GM23338 (cell line): ENCODE data around the gene KRTAP4-3. TPM values are rescaled to one million over a fixed set of nuclear protein-coding genes. Genes with fewer than 3 reads are reported as not detected.
"Not testable (repeated sequence)": the region's sequence is repeated elsewhere in the genome, so short reads cannot be mapped to it uniquely, and the experiment has no call there.

Experiments
- ATAC-seq: fragments of 200-7000 bp; cut with Tn5 transposase; 3 replicates; pipeline ENCODE4 v1.9.1; 2020
- DNase-seq: peaks from one replicate; pipeline ENCODE4 v3.0.0-alpha.2; 2015; ENCODE audit warnings: low spot score
- H2AFZ ChIP-seq: fragments of 200-600 bp; sonication (generic); 2 replicates; pipeline ENCODE4 v1.8.0; 2016; ENCODE audit warnings: antibody characterized with exemption, mild to moderate bottlenecking, moderate library complexity
- H3F3A ChIP-seq: fragments of 200-600 bp; sonication (generic); replicated peaks from 2 replicates; pipeline ENCODE4 v1.8.0; 2017; ENCODE audit warnings: antibody characterized with exemption, mixed run types, low read depth
- H3K27ac ChIP-seq: fragments of 200-600 bp; sonication (generic); 2 replicates; pipeline ENCODE4 v1.6.1; 2016; ENCODE audit warnings: low read depth
- H3K27me3 ChIP-seq: fragments of 200-600 bp; sonication (generic); 2 replicates; pipeline ENCODE4 v1.8.0; 2016; ENCODE audit warnings: mild to moderate bottlenecking, mixed run types, moderate library complexity; ENCODE audit not compliant: insufficient read depth
- H3K36me3 ChIP-seq: fragments of 200-600 bp; sonication (generic); 2 replicates; pipeline ENCODE4 v1.8.0; 2016; ENCODE audit warnings: mild to moderate bottlenecking; ENCODE audit not compliant: insufficient read depth
- H3K4me1 ChIP-seq: fragments of 200-600 bp; sonication (generic); 2 replicates; pipeline ENCODE4 v1.8.0; 2016; ENCODE audit warnings: mild to moderate bottlenecking, moderate library complexity; ENCODE audit not compliant: insufficient read depth
- H3K4me2 ChIP-seq: fragments of 200-600 bp; sonication (generic); 2 replicates; pipeline ENCODE4 v1.7.1; 2017; ENCODE audit warnings: mixed run types
- H3K4me3 ChIP-seq: fragments of 200-600 bp; sonication (generic); 2 replicates; pipeline ENCODE4 v1.6.1; 2016; ENCODE audit warnings: mixed run types
- H3K79me2 ChIP-seq: fragments of 200-600 bp; sonication (generic); replicated peaks from 2 replicates; pipeline ENCODE4 v1.8.0; 2017; ENCODE audit warnings: mild to moderate bottlenecking; ENCODE audit not compliant: insufficient read depth
- H3K9me2 ChIP-seq: fragments of 200-600 bp; sonication (generic); 2 replicates; pipeline ENCODE4 v1.8.0; 2017; ENCODE audit not compliant: insufficient read depth
- H4K20me1 ChIP-seq: fragments of 200-600 bp; sonication (generic); replicated peaks from 2 replicates; pipeline ENCODE4 v1.8.0; 2017; ENCODE audit warnings: mild to moderate bottlenecking; ENCODE audit not compliant: insufficient read depth
- H3K27ac Mint-ChIP-seq: 2 replicates; pipeline ENCODE4 v1.8.0; 2020; ENCODE audit warnings: inconsistent platforms, mild to moderate bottlenecking, moderate library complexity, mixed read lengths
- H3K27me3 Mint-ChIP-seq: 3 replicates; pipeline ENCODE4 v1.8.0; 2022; ENCODE audit warnings: low read depth, mild to moderate bottlenecking, moderate library complexity, mixed read lengths, inconsistent platforms; ENCODE audit not compliant: insufficient read depth, poor library complexity
- H3K36me3 Mint-ChIP-seq: 3 replicates; pipeline ENCODE4 v1.8.0; 2021; ENCODE audit warnings: low read depth, mild to moderate bottlenecking, inconsistent platforms, moderate library complexity, mixed read lengths
- H3K4me1 Mint-ChIP-seq: 3 replicates; pipeline ENCODE4 v1.8.0; 2020; ENCODE audit warnings: mild to moderate bottlenecking, inconsistent platforms, mixed read lengths
- H3K4me3 Mint-ChIP-seq: 3 replicates; pipeline ENCODE4 v1.8.0; 2021; ENCODE audit warnings: moderate library complexity, mild to moderate bottlenecking, inconsistent platforms, mixed read lengths
- H3K9me3 Mint-ChIP-seq: 3 replicates; pipeline ENCODE4 v1.8.0; 2020; ENCODE audit warnings: moderate library complexity, mild to moderate bottlenecking, inconsistent platforms, mixed read lengths
- CREB1 ChIP-seq: fragments of 250-450 bp; sonication (Bioruptor Pico); IDR thresholded peaks from 2 replicates; pipeline ENCODE4 v1.5.0; 2020; ENCODE audit warnings: low read depth, mild to moderate bottlenecking, moderate library complexity
- EZH2phosphoT487 ChIP-seq: fragments of 200-600 bp; sonication (generic); IDR thresholded peaks from one replicate; pipeline ENCODE4 v1.8.1; 2018; ENCODE audit warnings: antibody characterized with exemption; ENCODE audit not compliant: unreplicated experiment
- POLR2AphosphoS5 ChIP-seq: IDR thresholded peaks from 2 replicates; pipeline ENCODE4 v1.6.1; 2016; ENCODE audit warnings: antibody characterized with exemption, low read depth
- REST ChIP-seq: IDR thresholded peaks from one replicate; pipeline ENCODE4 v1.6.1; 2018; ENCODE audit warnings: antibody characterized with exemption; ENCODE audit not compliant: unreplicated experiment
- ZNF331 ChIP-seq: fragments of 250-450 bp; sonication (Bioruptor Pico); IDR thresholded peaks from 2 replicates; pipeline ENCODE4 v1.5.0; 2020; ENCODE audit warnings: low read depth, mild to moderate bottlenecking, moderate library complexity
- polyA plus RNA-seq: library from polyadenylated mRNA; unstranded; fragments of >200 nt; fragmentation: Nextera tagmentation; extraction: Ambion mirVana; gene quantifications from 2 replicates; pipeline ENCODE4 v1.2.1, GENCODE V29; 2016
- total RNA-seq: library from RNA; depleted of rRNA; stranded (reverse); fragments of >200 nt; shearing (Covaris generic); gene quantifications from 2 replicates; pipeline ENCODE4 v1.2.3, GENCODE V29; 2014

Gene KRTAP4-3
- total and polyA plus RNA-seq, 2 experiments from 2014 or later, result not detected

DNA sequence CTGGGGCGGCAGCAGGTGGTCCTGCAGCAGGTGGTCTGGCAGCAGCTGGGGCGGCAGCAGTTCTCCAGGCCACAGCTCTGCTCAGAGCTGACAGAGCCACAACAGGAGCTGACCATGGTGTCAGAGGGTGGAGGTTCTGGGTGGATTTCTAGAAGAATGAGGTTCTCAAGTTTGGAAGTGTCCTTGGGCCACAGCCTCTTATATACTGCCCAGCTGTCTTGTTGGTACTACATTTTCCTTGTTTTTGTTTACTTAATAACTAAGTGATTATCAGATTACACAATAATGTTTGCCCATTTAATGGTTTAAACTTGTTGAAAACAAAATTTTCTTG, 18.4 kb downstream of the KRTAP4-3 start, which contains the start of gene KRTAP4-5:
KRTAP4-5 (minus strand) TSS at position 174 of the 334 bp plus-strand sequence; CDS start at position 116, 58 bp downstream.
- TF ChIP-seq EZH2phosphoT487 (no peak), POLR2AphosphoS5 (no peak), REST (no peak), ZNF331 (CRISPR knock-in tag) (no peak)
- H3K27me3 Mint-ChIP-seq, result peaks cover 5% of the 10 kb centered on the region
- H3K4me3 Mint-ChIP-seq, result no peak within 1 kb of the TSS

GRCh38 chr17:41148971-41149651, 18.9 kb downstream of the KRTAP4-3 start:
- not testable (repeated sequence) for H3K4me1 Mint-ChIP-seq, H3K4me1 ChIP-seq, H3K4me3 ChIP-seq, H3K27ac ChIP-seq, ATAC-seq, DNase-seq, H3K9me3 Mint-ChIP-seq, H3K27ac Mint-ChIP-seq, H3K36me3 Mint-ChIP-seq, H4K20me1 ChIP-seq, H3K4me3 Mint-ChIP-seq, H3K27me3 ChIP-seq, H3K36me3 ChIP-seq, H3K27me3 Mint-ChIP-seq, H3K4me2 ChIP-seq, H2AFZ ChIP-seq, H3K9me2 ChIP-seq, H3F3A ChIP-seq, H3K79me2 ChIP-seq

More for the DNA sequence above, 18.4 kb downstream of the KRTAP4-3 start, which contains the start of gene KRTAP4-5:
- Histone ChIP-seq H3K4me3 (no peak within 1 kb of the TSS), H3F3A (no peaks in the 10 kb centered on the region), H3K27ac (no peak within 1 kb of the TSS), H3K4me1 (0 out of 2 replicates have a peak, but pooled peaks cover 3% of the 10 kb centered on the region), H3K4me2 (no peak within 1 kb of the TSS), H3K9me2 (no peaks in the 10 kb centered on the region), H3K36me3 (no peaks in the 10 kb centered on the region), H3K27me3 (no peaks in the 10 kb centered on the region), H4K20me1 (no peaks in the 10 kb centered on the region), H2AFZ (no peak within 1 kb of the TSS), H3K79me2 (no peaks in the 10 kb centered on the region)
- H3K36me3 Mint-ChIP-seq, result no peaks in the 10 kb centered on the region
- H3K9me3 Mint-ChIP-seq, result no peaks in the 10 kb centered on the region
- H3K4me1 Mint-ChIP-seq, result peaks cover 3% of the 10 kb centered on the region; the same call in 2 of the 3 replicates
- ATAC-seq, result no peak
- DNase-seq, result no peak
- 0 out of 2 replicates have a peak within 1 kb of the TSS, but pooled peaks have one; percentile 22 for H3K27ac Mint-ChIP-seq

GRCh38 chr17:41147531-41148204, 20.4 kb downstream of the KRTAP4-3 start:
- Histone ChIP-seq H2AFZ (no peak overlapping the region), H3K9me2 (no peaks in the 10 kb centered on the region), H3F3A (no peaks in the 10 kb centered on the region), H4K20me1 (no peaks in the 10 kb centered on the region), H3K4me3 (no peak overlapping the region), H3K27ac (no peak overlapping the region), H3K4me2 (no peak overlapping the region), H3K36me3 (no peaks in the 10 kb centered on the region; the same call in 1 of the 2 replicates), H3K79me2 (no peaks in the 10 kb centered on the region), H3K4me1 (0 out of 2 replicates have a peak, but pooled peaks cover 3% of the 10 kb centered on the region), H3K27me3 (no peaks in the 10 kb centered on the region)
- no peak overlapping the region for H3K27ac Mint-ChIP-seq
- DNase-seq (no peak), ATAC-seq (no peak)
- H3K4me3 Mint-ChIP-seq, result no peak overlapping the region
- H3K9me3 Mint-ChIP-seq, result peaks cover 17% of the 10 kb centered on the region
- H3K4me1 Mint-ChIP-seq, result peaks cover 3% of the 10 kb centered on the region; the same call in 2 of the 3 replicates
- peaks cover 13% of the 10 kb centered on the region for H3K36me3 Mint-ChIP-seq
- peaks cover 5% of the 10 kb centered on the region for H3K27me3 Mint-ChIP-seq
- TF ChIP-seq CREB1 (CRISPR knock-in tag) (no peak), POLR2AphosphoS5 (no peak)
